Neural progenitor cell (in vitro differentiated cells): ENCODE measurements around the gene ABCC2.

Experiments used
- EZH2 ChIP-seq: fragments of 200-600 bp; sonication (generic); IDR thresholded peaks from 2 replicates; pipeline ENCODE4 v1.6.1; 2017; ENCODE audit warnings: antibody characterized with exemption, mild to moderate bottlenecking, moderate library complexity
- EZH2phosphoT487 ChIP-seq: fragments of 200-600 bp; sonication (generic); IDR thresholded peaks from 2 replicates; pipeline ENCODE4 v1.6.1; 2017; ENCODE audit warnings: antibody characterized with exemption
- TF ChIP-seq, protein P1 (sequence below): fragments of 200-600 bp; sonication (generic); IDR thresholded peaks from 2 replicates; pipeline ENCODE4 v1.5.1; 2017; ENCODE audit warnings: antibody characterized with exemption, mild to moderate bottlenecking

DNA sequence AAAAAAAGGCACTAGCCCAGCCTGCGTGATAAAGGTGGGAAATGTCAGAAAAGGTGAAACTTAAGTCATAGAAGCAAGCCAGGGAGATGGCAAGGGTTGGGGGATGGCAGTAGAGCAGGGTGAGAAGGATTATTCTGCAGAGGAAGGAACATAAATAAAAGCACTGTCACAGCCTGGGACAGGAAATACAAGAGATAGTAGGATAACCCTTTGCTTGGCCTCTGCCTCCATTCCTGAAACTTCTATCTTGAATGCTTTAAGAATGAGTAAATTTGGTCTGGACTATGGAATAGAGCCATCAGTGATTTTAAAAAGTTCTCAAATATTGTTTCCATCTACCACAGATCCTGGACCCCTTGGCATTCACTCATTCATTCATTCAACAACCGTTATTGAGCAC, 50.0 kb downstream of the ABCC2 start:
- TF ChIP-seq, protein P1, sequence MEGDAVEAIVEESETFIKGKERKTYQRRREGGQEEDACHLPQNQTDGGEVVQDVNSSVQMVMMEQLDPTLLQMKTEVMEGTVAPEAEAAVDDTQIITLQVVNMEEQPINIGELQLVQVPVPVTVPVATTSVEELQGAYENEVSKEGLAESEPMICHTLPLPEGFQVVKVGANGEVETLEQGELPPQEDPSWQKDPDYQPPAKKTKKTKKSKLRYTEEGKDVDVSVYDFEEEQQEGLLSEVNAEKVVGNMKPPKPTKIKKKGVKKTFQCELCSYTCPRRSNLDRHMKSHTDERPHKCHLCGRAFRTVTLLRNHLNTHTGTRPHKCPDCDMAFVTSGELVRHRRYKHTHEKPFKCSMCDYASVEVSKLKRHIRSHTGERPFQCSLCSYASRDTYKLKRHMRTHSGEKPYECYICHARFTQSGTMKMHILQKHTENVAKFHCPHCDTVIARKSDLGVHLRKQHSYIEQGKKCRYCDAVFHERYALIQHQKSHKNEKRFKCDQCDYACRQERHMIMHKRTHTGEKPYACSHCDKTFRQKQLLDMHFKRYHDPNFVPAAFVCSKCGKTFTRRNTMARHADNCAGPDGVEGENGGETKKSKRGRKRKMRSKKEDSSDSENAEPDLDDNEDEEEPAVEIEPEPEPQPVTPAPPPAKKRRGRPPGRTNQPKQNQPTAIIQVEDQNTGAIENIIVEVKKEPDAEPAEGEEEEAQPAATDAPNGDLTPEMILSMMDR, result no peak
- TF ChIP-seq EZH2phosphoT487 (no peak), EZH2 (no peak)
